Ovary (tissue), 3 donors: Measurements from ENCODE around the gene RBPJ.

Experiments used
- CTCF ChIP-seq, 3 donors: fragments of 450-650 bp in 2 of 3; fragments of 200-600 bp in 1 of 3; IDR thresholded peaks; one replicate each; pipeline versions ENCODE4 v1.5.1 to v1.8.0; 2016 to 2022; ENCODE audit warnings: antibody characterized with exemption in 3 of 3, mild to moderate bottlenecking in 1 of 3
- EP300 ChIP-seq: sonication (generic); formaldehyde crosslinking; IDR thresholded peaks from one replicate; pipeline ENCODE4 v1.6.1; 2017; ENCODE audit warnings: antibody characterized with exemption
- POLR2A ChIP-seq: fragments of 450-650 bp; IDR thresholded peaks from one replicate; pipeline ENCODE4 v1.6.1; 2017; ENCODE audit warnings: antibody characterized with exemption, mild to moderate bottlenecking, moderate library complexity
- donor health status: DM: no; HTN: no; CAD: no.

GRCh38 chr4:26375551-26375950, 54.7 kb downstream of the RBPJ start:
- TF ChIP-seq CTCF (IDR thresholded peaks at IDR 0.05) = no peak
- TF ChIP-seq EP300 = no peak
- TF ChIP-seq POLR2A = no peak
